ENCODE data around the gene DNAH17. TPM values are rescaled to one million over a fixed set of nuclear protein-coding genes. Genes with fewer than 3 reads are reported as not detected.
A peak's percentile ranks its signal among the peaks of the same experiment; 100 is the strongest.
"Not testable (repeated sequence)": the region's sequence is repeated elsewhere in the genome, so short reads cannot be mapped to it uniquely, and the experiment has no call there.

DNAH17 gene
- total and polyA plus RNA-seq, 7 donors = 0.04 to 3.5 (median 0.08) TPM

GRCh38 chr17:78504156-78504925, 72.9 kb downstream of the DNAH17 start:
- Histone ChIP-seq H3K27ac (no peak overlapping the region), H3K27me3 (ENCODE audit: insufficient read depth in 3 of 3, low read length in 2 of 3) (peaks cover 0 to 7% (median 0%) of the 10 kb centered on the region in 3 donors), H3K9me3 (no peaks in the 10 kb centered on the region), H3K36me3 (ENCODE audit: insufficient read depth in 1 of 2, low read depth in 1 of 2) (no peaks in the 10 kb centered on the region), H3K4me3 (no peak overlapping the region), H3K4me1 (no peaks in the 10 kb centered on the region)
- 81 to 87% (median 82%) methylated on average over 21 of the region's 21 CpGs for WGBS, 3 donors
- no peak for ATAC-seq
- intact Hi-C loops (cut with DNase I) = no loop called here
- DNase-seq = peak in 1 of 2 donors; percentile 19
- TF ChIP-seq CTCF (IDR thresholded peaks at IDR 0.05) = no peak

- H3K27ac ChIP-seq; intact Hi-C loops (cut with DNase I); H3K4me1 ChIP-seq; ATAC-seq; H3K9me3 ChIP-seq; H3K4me3 ChIP-seq; H3K36me3 ChIP-seq (ENCODE audit: insufficient read depth in 1 of 2, low read depth in 1 of 2); H3K27me3 ChIP-seq (ENCODE audit: insufficient read depth in 3 of 3, low read length in 2 of 3): not testable (repeated sequence)
- peak in 1 of 2 donors; percentile 13 for DNase-seq
- 94 to 96% (median 95%) methylated on average over 10 to 11 of the region's 11 CpGs for whole genome bisulfite sequencing, 3 donors
These were observed 73.8 kb downstream of the DNAH17 start for GRCh38 chr17:78503388-78503787.

- DNase-seq = peak in 1 of 2 donors; percentile 30
- Histone ChIP-seq H3K36me3 (ENCODE audit: insufficient read depth in 1 of 2, low read depth in 1 of 2) (no peaks in the 10 kb centered on the region), H3K27me3 (ENCODE audit: insufficient read depth in 3 of 3, low read length in 2 of 3) (peaks cover 0 to 5% (median 0%) of the 10 kb centered on the region in 3 donors), H3K9me3 (no peaks in the 10 kb centered on the region), H3K27ac (no peak overlapping the region), H3K4me3 (no peak overlapping the region), H3K4me1 (no peaks in the 10 kb centered on the region)
- no peak for TF ChIP-seq CTCF (IDR thresholded peaks at IDR 0.05)
- no peak for ATAC-seq
- intact Hi-C loops (cut with DNase I) = no loop called here
- 88 to 91% (median 91%) methylated on average over 25 of the region's 25 CpGs for WGBS, 3 donors
These were observed 74.5 kb downstream of the DNAH17 start for GRCh38 chr17:78502611-78503148.

- Histone ChIP-seq H3K4me1 (no peaks in the 10 kb centered on the region), H3K4me3 (no peak overlapping the region), H3K36me3 (ENCODE audit: insufficient read depth in 1 of 2, low read depth in 1 of 2) (no peaks in the 10 kb centered on the region), H3K27ac (no peak overlapping the region), H3K9me3 (no peaks in the 10 kb centered on the region), H3K27me3 (ENCODE audit: insufficient read depth in 3 of 3, low read length in 2 of 3) (peaks cover 0 to 3% (median 0%) of the 10 kb centered on the region in 3 donors)
- ATAC-seq (no peak), DNase-seq (no peak)
- intact Hi-C loops (cut with DNase I) = no loop called here
- TF ChIP-seq CTCF (IDR thresholded peaks at IDR 0.05) = no peak
- whole genome bisulfite sequencing, 3 donors = 85 to 87% (median 86%) methylated on average over 26 to 27 of the region's 27 CpGs
These were observed 75.8 kb downstream of the DNAH17 start for GRCh38 chr17:78501241-78502036.

- Histone ChIP-seq H3K9me3 (no peaks in the 10 kb centered on the region), H3K27me3 (ENCODE audit: insufficient read depth in 3 of 3, low read length in 2 of 3) (peaks cover 0 to 3% (median 0%) of the 10 kb centered on the region in 3 donors), H3K4me1 (no peaks in the 10 kb centered on the region), H3K36me3 (ENCODE audit: insufficient read depth in 1 of 2, low read depth in 1 of 2) (no peaks in the 10 kb centered on the region), H3K27ac (no peak overlapping the region), H3K4me3 (no peak overlapping the region)
- ATAC-seq (no peak), DNase-seq (no peak)
- WGBS, 3 donors = 88 to 90% (median 90%) methylated on average over 7 of the region's 7 CpGs
- intact Hi-C loops (cut with DNase I) = no loop called here
- TF ChIP-seq CTCF (IDR thresholded peaks at IDR 0.05) = no peak
These were observed 76.4 kb downstream of the DNAH17 start for GRCh38 chr17:78500806-78501205.

All from psoas muscle (tissue), 8 donors.